Esophagus muscularis mucosa (tissue), 4 donors: ENCODE data around the gene CRKL. TPM values are rescaled to one million over a fixed set of nuclear protein-coding genes. Genes with fewer than 3 reads are reported as not detected.
A peak's percentile ranks its signal among the peaks of the same experiment; 100 is the strongest.
"Not testable (repeated sequence)": the region's sequence is repeated elsewhere in the genome, so short reads cannot be mapped to it uniquely, and the experiment has no call there.

Experiments used
- DNase-seq: peaks from one replicate; pipeline ENCODE4 v3.0.0-alpha.2; 2017; ENCODE audit errors: extremely low spot score
- H3K27ac ChIP-seq, 4 donors: fragments of 200-600 bp; sonication (generic); replicated peaks in 1 of 4; 1 replicate in 3 of 4; 2 replicates in 1 of 4; pipeline ENCODE4 v1.5.1; 2016 to 2019; ENCODE audit warnings: mild to moderate bottlenecking in 1 of 4
- H3K27me3 ChIP-seq, 4 donors: fragments of 200-600 bp; sonication (generic); one replicate each; pipeline versions ENCODE4 v1.5.1 to v1.6.0; 2016 to 2019
- H3K36me3 ChIP-seq, 4 donors: fragments of 200-600 bp; sonication (generic); one replicate each; pipeline ENCODE4 v1.5.1; 2016 to 2019
- H3K4me1 ChIP-seq, 4 donors: fragments of 200-600 bp; sonication (generic); one replicate each; pipeline ENCODE4 v1.5.1; 2016 to 2019
- H3K4me3 ChIP-seq, 4 donors: fragments of 200-600 bp; sonication (generic); 1 replicate in 2 of 4; 2 replicates in 2 of 4; pipeline ENCODE4 v1.5.1; 2016 to 2019; ENCODE audit warnings: mild to moderate bottlenecking in 4 of 4, moderate library complexity in 1 of 4
- H3K9me3 ChIP-seq, 4 donors: fragments of 200-600 bp; sonication (generic); 1 replicate in 3 of 4; 2 replicates in 1 of 4; pipeline ENCODE4 v1.5.1; 2016 to 2019
- CTCF ChIP-seq, 3 experiments: fragments of 200-600 bp in 2 of 3; fragments of 450-650 bp in 1 of 3; sonication (generic) in 2 of 3; IDR thresholded peaks; one replicate each; pipeline ENCODE4 v1.5.1; 2017 to 2019; ENCODE audit warnings: antibody characterized with exemption in 3 of 3, mild to moderate bottlenecking in 2 of 3, moderate library complexity in 1 of 3
- EP300 ChIP-seq: sonication (generic); formaldehyde crosslinking; IDR thresholded peaks from one replicate; pipeline ENCODE4 v1.6.1; 2017; ENCODE audit warnings: antibody characterized with exemption
- POLR2A ChIP-seq: fragments of 450-650 bp; IDR thresholded peaks from one replicate; pipeline ENCODE4 v1.6.1; 2017; ENCODE audit warnings: antibody characterized with exemption, moderate library complexity, mild to moderate bottlenecking, low read depth
- POLR2AphosphoS5 ChIP-seq, 2 donors: sonication (generic); formaldehyde crosslinking; IDR thresholded peaks; one replicate each; pipeline ENCODE4 v1.6.1; 2017; ENCODE audit warnings: antibody characterized with exemption in 2 of 2
- WGBS: methylation state at CpG from one replicate; pipeline ENCODE4 v1.1.5; 2018; 5-methylcytosine and 5-hydroxymethylcytosine counted together
- intact Hi-C: fragments of 100-400 bp; cut with DNase I; formaldehyde crosslinking; loops from one replicate; pipeline ENCODE4 v1.15.1; 2023
- total RNA-seq, 4 donors: library from RNA; depleted of rRNA; stranded (reverse); fragments of >200 nt; gene quantifications; one replicate each; pipeline versions ENCODE4 v1.1.0 to v1.2.1, GENCODE V29; 2016

Gene CRKL
- total RNA-seq, 4 donors from 2014 or later = 34.9 to 56.2 (median 47.9) TPM

GRCh38 chr22:20933910-20934309 lies 16.7 kb downstream of the CRKL start:
- Histone ChIP-seq H3K4me3 (no peak overlapping the region), H3K36me3 (peaks cover 5 to 44% (median 28%) of the 10 kb centered on the region in 4 donors), H3K27me3 (no peaks in the 10 kb centered on the region), H3K27ac (no peak overlapping the region), H3K9me3 (no peaks in the 10 kb centered on the region), H3K4me1 (peaks cover 30 to 73% (median 51%) of the 10 kb centered on the region in 4 donors)
- intact Hi-C loops = no loop called here
- TF ChIP-seq POLR2AphosphoS5 (IDR thresholded peaks at IDR 0.05) = no peak
- no peak for TF ChIP-seq EP300
- no peak for TF ChIP-seq POLR2A
- WGBS = 94% methylated on average over 7 of the region's 7 CpGs
- DNase-seq = no peak

GRCh38 chr22:20935049-20935448 lies 17.8 kb downstream of the CRKL start:
- H3K9me3 ChIP-seq, DNase-seq, intact Hi-C loops, H3K27me3 ChIP-seq, H3K4me3 ChIP-seq, H3K27ac ChIP-seq: not testable (repeated sequence)
- WGBS = 95% methylated on average over 9 of the region's 9 CpGs
- peaks cover 36 to 72% (median 55%) of the 10 kb centered on the region in 4 donors for H3K4me1 ChIP-seq
- peaks cover 5 to 44% (median 28%) of the 10 kb centered on the region in 4 donors for H3K36me3 ChIP-seq

GRCh38 chr22:20935780-20936539 lies 18.8 kb downstream of the CRKL start:
- DNase-seq, intact Hi-C loops, H3K27ac ChIP-seq, H3K4me3 ChIP-seq, H3K9me3 ChIP-seq, H3K27me3 ChIP-seq: not testable (repeated sequence)
- Histone ChIP-seq H3K36me3 (peaks cover 5 to 44% (median 28%) of the 10 kb centered on the region in 4 donors), H3K4me1 (peaks cover 42 to 81% (median 62%) of the 10 kb centered on the region in 4 donors)
- WGBS = 85% methylated on average over 11 of the region's 11 CpGs

- 74% methylated on average over 12 of the region's 12 CpGs for WGBS
- TF ChIP-seq POLR2AphosphoS5 (IDR thresholded peaks at IDR 0.05) (no peak), EP300 (no peak), POLR2A (no peak), CTCF (IDR thresholded peaks at IDR 0.05) (no peak)
- intact Hi-C loops = no loop called here
Observed at GRCh38 chr22:20937031-20937793, 20.0 kb downstream of the CRKL start.

GRCh38 chr22:20937794-20938671 lies 20.8 kb downstream of the CRKL start:
- H3K36me3 ChIP-seq = peaks cover 5 to 43% (median 28%) of the 10 kb centered on the region in 4 donors
- no peak overlapping the region for H3K27ac ChIP-seq
- no peak for TF ChIP-seq POLR2AphosphoS5 (IDR thresholded peaks at IDR 0.05)
- WGBS = 74% methylated on average over 8 of the region's 8 CpGs
- intact Hi-C loops = no loop called here
- H3K4me3 ChIP-seq = no peak overlapping the region
- DNase-seq = no peak
- peaks cover 37 to 79% (median 59%) of the 10 kb centered on the region in 4 donors for H3K4me1 ChIP-seq
- no peaks in the 10 kb centered on the region for H3K27me3 ChIP-seq
- no peaks in the 10 kb centered on the region for H3K9me3 ChIP-seq

More at GRCh38 chr22:20937031-20937793, 20.0 kb downstream of the CRKL start:
- no peaks in the 10 kb centered on the region for H3K9me3 ChIP-seq
- H3K27ac ChIP-seq = no peak overlapping the region
- H3K4me3 ChIP-seq = no peak overlapping the region
- no peak for DNase-seq
- H3K27me3 ChIP-seq = no peaks in the 10 kb centered on the region
- H3K36me3 ChIP-seq = peaks cover 5 to 44% (median 28%) of the 10 kb centered on the region in 4 donors
- peaks cover 39 to 79% (median 61%) of the 10 kb centered on the region in 4 donors for H3K4me1 ChIP-seq

GRCh38 chr22:20939457-20940185 lies 22.4 kb downstream of the CRKL start:
- H3K4me3 ChIP-seq, H3K9me3 ChIP-seq, DNase-seq, H3K27me3 ChIP-seq, intact Hi-C loops: not testable (repeated sequence)
- peaks cover 0 to 29% (median 21%) of the 10 kb centered on the region in 4 donors for H3K36me3 ChIP-seq
- peak overlapping the region in 1 of 4 donors; percentile 5 for H3K27ac ChIP-seq
- WGBS = 96% methylated on average over 14 of the region's 14 CpGs
- H3K4me1 ChIP-seq = peaks cover 37 to 81% (median 66%) of the 10 kb centered on the region in 4 donors
